ENCODE results near the gene TTLL7.

Gene TTLL7

GRCh38 chr1:83998205-83998497, 781 bp downstream of the TTLL7 start:
- H3K27ac ChIP-seq (ENCODE audit: low read length) = no peak overlapping the region

GRCh38 chr1:83997631-83998030, 1.3 kb downstream of the TTLL7 start:
- Histone ChIP-seq H2AFZ (ENCODE audit: low read length) (no peak overlapping the region), H3K4me3 (ENCODE audit: low read length) (no peak overlapping the region), H3K79me2 (ENCODE audit: low read length) (peaks cover 32% of the 10 kb centered on the region), H3K4me1 (ENCODE audit: low read length) (peaks cover 37% of the 10 kb centered on the region; the same call in 1 of the 2 replicates), H3K27me3 (replicated peaks; ENCODE audit: insufficient read depth, low read length) (no peaks in the 10 kb centered on the region), H3K36me3 (replicated peaks; ENCODE audit: insufficient read depth, low read length) (no peaks in the 10 kb centered on the region), H3K27ac (ENCODE audit: low read length) (no peak overlapping the region), H3K9me3 (replicated peaks; ENCODE audit: insufficient read depth, low read length) (no peaks in the 10 kb centered on the region), H3K9ac (ENCODE audit: low read length) (no peak overlapping the region), H3K9me2 (replicated peaks; ENCODE audit: insufficient read depth, low read length) (no peaks in the 10 kb centered on the region), H4K20me1 (ENCODE audit: insufficient read depth, low read length) (no peaks in the 10 kb centered on the region), H3K4me2 (ENCODE audit: low read depth, low read length) (no peak overlapping the region), H3F3A (ENCODE audit: insufficient read depth, low read length) (no peaks in the 10 kb centered on the region)
- no peak for DNase-seq
- TF ChIP-seq EZH2phosphoT487 (IDR thresholded peaks at IDR 0.05; ENCODE audit: low read length) = no peak
- no peak for TF ChIP-seq EZH2 (optimal IDR thresholded peaks at IDR 0.05; ENCODE audit: low read depth, low read length)
- no peak for TF ChIP-seq CTCF (IDR thresholded peaks at IDR 0.05; ENCODE audit: low read length)

More at GRCh38 chr1:83998205-83998497, 781 bp downstream of the TTLL7 start:
- peaks cover 28% of the 10 kb centered on the region for H3K79me2 ChIP-seq (ENCODE audit: low read length)
- H2AFZ ChIP-seq (ENCODE audit: low read length) = no peak overlapping the region
- H3K9ac ChIP-seq (ENCODE audit: low read length) = no peak overlapping the region
- no peaks in the 10 kb centered on the region for H3K9me3 ChIP-seq (replicated peaks; ENCODE audit: insufficient read depth, low read length)
- no peaks in the 10 kb centered on the region for H3K27me3 ChIP-seq (replicated peaks; ENCODE audit: insufficient read depth, low read length)
- H4K20me1 ChIP-seq (ENCODE audit: insufficient read depth, low read length) = no peaks in the 10 kb centered on the region
- TF ChIP-seq CTCF (IDR thresholded peaks at IDR 0.05; ENCODE audit: low read length) = no peak
- no peak for TF ChIP-seq EZH2 (optimal IDR thresholded peaks at IDR 0.05; ENCODE audit: low read depth, low read length)
- no peak for TF ChIP-seq EZH2phosphoT487 (IDR thresholded peaks at IDR 0.05; ENCODE audit: low read length)
- no peak for DNase-seq
- no peaks in the 10 kb centered on the region for H3F3A ChIP-seq (ENCODE audit: insufficient read depth, low read length)
- H3K9me2 ChIP-seq (replicated peaks; ENCODE audit: insufficient read depth, low read length) = no peaks in the 10 kb centered on the region
- peaks cover 37% of the 10 kb centered on the region; the same call in 1 of the 2 replicates for H3K4me1 ChIP-seq (ENCODE audit: low read length)
- peak overlapping the region; percentile 65 for H3K4me2 ChIP-seq (ENCODE audit: low read depth, low read length)
- no peaks in the 10 kb centered on the region for H3K36me3 ChIP-seq (replicated peaks; ENCODE audit: insufficient read depth, low read length)
- H3K4me3 ChIP-seq (ENCODE audit: low read length) = peak overlapping the region; percentile 80; the same call in 1 of the 2 replicates

- Histone ChIP-seq H3K4me2 (ENCODE audit: low read depth, low read length) (peak overlapping the region; percentile 2; the same call in 1 of the 2 replicates), H3K27me3 (replicated peaks; ENCODE audit: insufficient read depth, low read length) (no peaks in the 10 kb centered on the region), H2AFZ (ENCODE audit: low read length) (no peak overlapping the region), H3K9me2 (replicated peaks; ENCODE audit: insufficient read depth, low read length) (no peaks in the 10 kb centered on the region), H3K4me1 (ENCODE audit: low read length) (peaks cover 37% of the 10 kb centered on the region; the same call in 1 of the 2 replicates), H3K27ac (ENCODE audit: low read length) (no peak overlapping the region; the same call in 1 of the 2 replicates), H4K20me1 (ENCODE audit: insufficient read depth, low read length) (no peaks in the 10 kb centered on the region), H3K36me3 (replicated peaks; ENCODE audit: insufficient read depth, low read length) (no peaks in the 10 kb centered on the region), H3F3A (ENCODE audit: insufficient read depth, low read length) (no peaks in the 10 kb centered on the region), H3K9ac (ENCODE audit: low read length) (no peak overlapping the region), H3K9me3 (replicated peaks; ENCODE audit: insufficient read depth, low read length) (no peaks in the 10 kb centered on the region), H3K79me2 (ENCODE audit: low read length) (peaks cover 36% of the 10 kb centered on the region), H3K4me3 (ENCODE audit: low read length) (no peak overlapping the region)
- TF ChIP-seq EZH2 (optimal IDR thresholded peaks at IDR 0.05; ENCODE audit: low read depth, low read length) (no peak), CTCF (IDR thresholded peaks at IDR 0.05; ENCODE audit: low read length) (no peak), EZH2phosphoT487 (IDR thresholded peaks at IDR 0.05; ENCODE audit: low read length) (no peak)
- DNase-seq = no peak
These were observed 2.3 kb downstream of the TTLL7 start for GRCh38 chr1:83996621-83997020.
